Caki2 (cell line): ENCODE measurements around the gene TBL3. TPM values are rescaled to one million over a fixed set of nuclear protein-coding genes. Genes with fewer than 3 reads are reported as not detected.
"Not testable (repeated sequence)": the region's sequence is repeated elsewhere in the genome, so short reads cannot be mapped to it uniquely, and the experiment has no call there.

Experiments used
- DNase-seq: peaks from one replicate; pipeline ENCODE4 v3.0.0-alpha.2; 2015; ENCODE audit warnings: low read depth
- in situ Hi-C: cut with HindIII; loops from 2 replicates; pipeline ENCODE4 v1.10.0; 2016; ENCODE audit warnings: low sequenced_read_pairs, low pct_unique_long_range_greater_than_20kb, mixed read lengths
- total RNA-seq: library from RNA; depleted of rRNA; stranded (reverse); fragments of >200 nt; shearing (Covaris generic); gene quantifications from 2 replicates; pipeline ENCODE4 v1.2.3, GENCODE V29; 2014; ENCODE audit warnings: low replicate concordance

Gene TBL3
- total RNA-seq, 1 experiment from 2014 or later: 128 TPM

DNA sequence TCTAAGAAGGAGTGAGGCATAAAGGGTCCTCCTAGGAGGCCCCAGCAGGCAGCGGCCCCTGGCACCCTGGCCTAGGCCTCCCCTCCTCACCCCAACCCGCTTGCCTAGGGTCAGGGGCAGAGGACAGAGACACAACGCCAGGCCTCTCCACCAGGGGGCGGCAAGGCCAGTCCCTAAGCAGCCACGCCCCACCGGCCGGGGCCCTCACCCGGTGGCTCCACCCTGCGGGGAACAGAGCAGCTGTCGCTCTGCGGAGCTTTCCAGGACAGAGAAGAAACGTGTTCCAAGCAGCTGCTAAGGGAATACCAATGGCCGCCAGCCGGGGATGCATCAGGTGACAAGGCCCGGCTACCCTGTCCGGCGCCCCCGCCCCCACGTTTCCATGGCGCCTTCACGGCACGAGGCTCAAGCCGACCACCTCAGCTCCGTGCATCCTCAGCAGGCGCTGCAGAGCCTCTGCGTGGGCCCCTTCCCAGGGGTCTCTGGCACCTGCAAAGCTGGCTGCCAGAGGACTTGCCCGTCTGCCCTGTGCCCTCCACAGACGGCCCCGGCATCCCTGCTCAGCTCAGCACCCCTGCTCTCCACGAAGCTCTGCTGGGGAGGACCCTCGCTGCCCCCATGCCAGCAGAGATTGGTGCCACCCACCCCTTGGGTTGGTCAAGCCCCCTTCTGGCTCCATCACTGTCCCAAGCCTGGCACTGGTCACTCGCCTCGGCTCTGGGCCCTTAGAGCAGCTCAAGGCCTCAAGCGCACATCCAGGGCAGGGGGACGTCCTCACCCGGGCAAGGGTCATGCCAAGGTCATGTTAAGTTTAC, 32.2 kb downstream of the TBL3 start:
- in situ Hi-C loops: no loop called here
- peak; percentile 90 for DNase-seq

DNA sequence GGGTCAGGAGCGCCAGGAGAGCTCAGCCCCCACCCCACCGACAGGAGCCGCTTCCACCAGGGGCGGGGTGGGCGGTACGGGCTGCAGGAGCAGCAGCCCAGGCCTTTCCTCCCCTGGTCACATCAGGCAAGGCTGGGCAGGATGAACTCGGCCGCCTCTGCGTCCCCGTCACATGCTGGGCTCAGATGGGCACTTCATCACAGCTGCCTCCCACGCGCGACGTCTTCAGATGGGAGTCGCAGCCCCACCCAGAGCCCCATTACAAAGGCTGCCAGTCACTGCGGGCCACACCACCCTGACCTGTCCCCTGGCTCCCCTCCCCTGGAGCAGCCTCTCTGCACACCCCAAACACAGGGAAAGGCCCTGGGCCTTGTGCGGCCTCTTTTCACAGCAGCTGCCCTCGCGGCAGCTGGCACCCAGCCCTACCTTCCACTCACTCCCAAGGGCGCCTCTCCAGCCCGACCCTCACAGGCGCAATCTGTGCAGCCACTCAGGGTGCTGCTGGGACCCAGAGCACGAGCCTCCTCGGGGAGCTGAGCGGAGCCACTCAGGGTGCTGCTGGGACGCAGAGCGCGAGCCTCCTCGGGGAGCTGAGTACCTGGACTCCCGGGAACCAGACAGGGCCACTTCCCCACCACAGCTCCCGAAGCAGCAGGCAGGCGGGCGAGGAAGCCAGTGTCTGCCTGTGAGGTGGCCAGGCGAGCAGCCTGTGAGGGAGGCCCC, 33.1 kb downstream of the TBL3 start:
- in situ Hi-C loops: no loop called here
- DNase-seq: no peak

DNA sequence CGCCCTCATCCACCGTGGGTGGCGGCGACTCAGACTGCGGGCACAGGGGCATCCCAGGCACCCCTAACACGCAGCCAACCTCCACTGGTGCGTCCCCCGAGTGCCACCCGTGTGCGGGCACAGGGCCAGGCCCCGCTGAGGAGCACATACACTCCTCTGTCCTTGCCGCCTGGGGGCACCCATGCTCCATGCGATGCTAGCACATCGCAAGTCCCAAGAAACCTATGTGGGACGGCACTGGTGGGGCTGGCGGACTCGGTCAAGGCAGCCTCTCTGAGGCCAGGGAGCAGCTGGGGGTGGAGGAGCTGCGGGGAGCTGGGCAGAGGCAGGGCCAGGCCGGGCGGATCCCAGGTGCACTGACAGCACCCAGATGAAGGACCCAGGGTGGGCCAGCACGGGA, 33.8 kb downstream of the TBL3 start:
- no peak for DNase-seq
- in situ Hi-C loops: no loop called here

GRCh38 chr16:2006317-2006716, 34.5 kb downstream of the TBL3 start:
- no peak for DNase-seq
- in situ Hi-C loops: no loop called here

DNA sequence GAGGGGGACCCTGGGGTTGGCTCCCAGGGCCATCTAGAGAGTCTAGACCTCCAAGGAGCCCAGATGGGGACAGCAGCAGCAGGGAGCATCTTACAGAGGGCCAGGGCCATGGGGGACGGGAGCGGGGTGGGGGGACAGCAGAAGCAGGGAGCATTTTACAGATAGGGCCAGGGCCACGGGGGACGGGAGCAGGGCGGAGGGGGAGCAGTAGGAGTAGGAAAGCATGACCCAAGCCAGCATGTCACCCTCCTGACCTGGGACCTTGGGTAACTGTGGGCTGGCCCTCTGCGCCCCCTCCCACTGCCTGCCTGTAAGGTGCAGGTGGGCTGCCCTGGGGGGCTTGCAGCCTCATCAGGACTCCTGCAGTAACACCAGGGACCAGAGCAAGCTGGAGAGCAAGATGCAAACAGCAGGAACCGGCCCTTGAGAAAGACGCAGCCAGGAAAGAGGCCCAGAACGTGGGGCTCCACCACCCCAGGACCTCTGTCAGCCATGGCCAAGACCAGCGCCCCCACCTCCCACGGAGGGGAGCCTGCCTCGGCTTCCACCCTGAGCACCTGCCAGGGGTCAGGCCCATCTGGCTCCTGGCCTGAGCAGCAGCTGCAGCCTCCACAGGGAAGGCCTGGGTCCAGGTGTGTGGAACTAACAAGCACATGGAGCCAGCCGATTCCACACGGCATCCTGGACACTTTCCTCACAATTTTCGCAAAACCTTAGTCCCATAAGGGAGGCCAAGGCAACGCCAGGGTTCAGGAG, 35.4 kb downstream of the TBL3 start:
- DNase-seq: no peak
- in situ Hi-C loops: no loop called here

DNA sequence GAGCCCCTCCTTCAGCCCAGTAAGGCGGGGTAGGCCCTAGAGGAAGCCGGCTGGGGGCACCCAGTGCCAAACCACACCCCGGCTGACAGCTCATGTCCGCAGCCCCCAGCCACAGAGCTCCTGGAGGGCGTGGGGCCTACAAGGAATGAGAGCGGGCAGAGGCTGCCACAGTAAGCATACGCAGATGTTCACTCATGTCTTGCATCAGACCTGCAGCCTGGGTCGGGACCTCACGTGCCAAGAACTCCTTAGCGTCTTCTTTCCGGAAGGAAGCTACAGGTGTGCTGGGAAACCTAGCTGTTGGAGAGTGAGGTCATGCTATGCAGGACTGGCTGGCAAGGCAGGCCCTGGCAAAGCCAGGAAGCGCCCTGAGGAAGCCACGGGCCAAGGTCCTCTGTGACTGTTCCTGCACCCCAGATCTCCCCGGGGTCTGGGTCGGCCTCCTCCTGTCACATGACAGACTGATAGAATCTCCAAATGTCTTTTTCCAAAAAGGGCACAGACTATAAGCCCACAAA, 36.2 kb downstream of the TBL3 start:
- DNase-seq: no peak
- in situ Hi-C loops: no loop called here

DNA sequence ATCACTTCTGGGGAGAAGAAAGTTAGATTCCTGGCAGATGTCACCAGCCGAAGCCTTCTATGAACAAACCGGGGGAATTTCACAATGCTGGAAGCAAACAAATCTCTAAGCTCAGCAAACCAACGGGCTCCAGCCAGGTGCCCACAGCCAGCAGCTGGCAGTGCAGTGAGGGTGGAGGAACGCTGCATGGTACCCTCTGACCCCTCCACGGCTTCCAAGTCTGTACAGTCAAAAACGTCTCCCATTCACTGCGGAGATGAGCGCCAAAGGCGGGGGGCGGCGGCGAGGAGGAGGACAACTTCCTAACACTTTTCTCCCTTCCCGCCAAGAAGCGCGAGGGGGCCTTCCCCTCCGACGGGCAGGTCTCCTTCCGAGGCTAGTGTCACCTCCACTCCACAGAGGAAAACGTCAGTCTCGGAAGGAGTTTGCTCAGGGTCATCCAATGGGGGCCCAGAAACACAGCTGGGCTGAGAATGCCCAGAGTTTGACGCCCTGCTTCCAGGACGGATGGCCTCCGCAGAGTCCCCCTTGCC, 36.8 kb downstream of the TBL3 start:
- in situ Hi-C loops: no loop called here
- DNase-seq: no peak

DNA sequence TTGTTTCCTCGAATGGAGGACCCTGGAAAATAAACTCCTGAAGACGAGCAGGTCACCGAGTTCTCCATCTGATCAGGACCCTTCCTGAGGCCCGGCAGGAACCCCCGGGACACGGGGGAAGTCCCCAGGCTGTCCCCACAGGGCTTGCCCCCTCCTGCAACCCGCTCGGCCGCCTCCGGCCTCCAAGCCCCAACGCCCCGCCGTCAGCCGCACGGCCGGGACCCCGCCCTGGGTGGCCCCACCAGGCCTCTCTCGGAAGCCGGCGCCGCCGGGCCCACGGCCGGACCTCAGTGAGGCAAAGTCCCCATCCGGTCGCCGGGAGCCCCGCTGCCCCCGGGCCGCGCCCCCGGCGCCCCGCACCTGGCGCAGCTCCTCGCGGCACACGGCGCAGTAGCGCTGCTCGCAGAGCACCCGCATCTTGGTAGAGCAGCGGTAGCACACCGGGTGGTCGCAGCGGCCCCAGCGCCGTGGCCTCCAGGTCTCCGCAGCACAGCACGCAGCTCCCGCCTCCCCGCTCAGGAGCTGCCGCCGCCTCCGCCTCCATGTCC, 37.4 kb downstream of the TBL3 start:
- DNase-seq: no peak
- in situ Hi-C loops: no loop called here

DNA sequence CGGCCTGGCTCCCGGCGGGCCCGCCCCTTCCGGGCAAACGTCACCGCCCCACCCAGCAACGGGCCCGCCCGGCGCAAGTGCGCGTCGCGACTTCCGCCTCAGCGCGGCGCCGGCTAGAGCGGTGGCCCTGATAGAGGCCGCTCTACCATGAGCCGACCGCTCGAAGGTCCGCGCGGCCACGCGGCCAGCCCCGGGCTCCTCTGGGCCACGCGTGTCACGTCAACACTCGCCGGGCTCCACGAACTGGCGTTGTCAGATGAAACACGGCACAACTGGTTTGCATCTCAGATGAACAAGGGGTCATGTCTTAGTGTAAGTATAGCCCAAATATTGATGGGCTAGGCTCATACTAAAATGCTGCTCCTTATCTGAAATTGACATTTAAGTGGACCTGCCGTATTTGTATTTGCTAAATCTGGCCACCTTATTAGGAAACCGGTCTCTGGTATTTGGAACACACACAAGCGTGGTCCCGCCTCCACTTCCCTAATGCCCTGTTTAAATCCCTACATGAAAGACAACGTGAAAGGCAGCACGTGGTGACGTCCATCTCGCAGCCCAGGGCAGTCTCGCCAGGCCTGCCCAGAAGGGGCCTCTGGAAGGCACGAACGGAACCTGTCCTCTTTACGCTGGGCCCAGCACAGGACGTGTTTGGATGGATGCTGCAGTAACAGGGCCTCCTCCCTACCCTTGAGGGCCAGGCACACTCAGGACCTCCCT, 38.1 kb downstream of the TBL3 start, which contains the start of gene ZNF598:
TSS of gene ZNF598 (minus strand) at position 31 of the 720 bp plus-strand sequence.
- in situ Hi-C loops: no loop called here

GRCh38 chr16:2011726-2012125, 39.9 kb downstream of the TBL3 start:
- DNase-seq, in situ Hi-C loops: not testable (repeated sequence)

More for the DNA sequence above, 38.1 kb downstream of the TBL3 start, which contains the start of gene ZNF598:
- peak; percentile 84 for DNase-seq

DNA sequence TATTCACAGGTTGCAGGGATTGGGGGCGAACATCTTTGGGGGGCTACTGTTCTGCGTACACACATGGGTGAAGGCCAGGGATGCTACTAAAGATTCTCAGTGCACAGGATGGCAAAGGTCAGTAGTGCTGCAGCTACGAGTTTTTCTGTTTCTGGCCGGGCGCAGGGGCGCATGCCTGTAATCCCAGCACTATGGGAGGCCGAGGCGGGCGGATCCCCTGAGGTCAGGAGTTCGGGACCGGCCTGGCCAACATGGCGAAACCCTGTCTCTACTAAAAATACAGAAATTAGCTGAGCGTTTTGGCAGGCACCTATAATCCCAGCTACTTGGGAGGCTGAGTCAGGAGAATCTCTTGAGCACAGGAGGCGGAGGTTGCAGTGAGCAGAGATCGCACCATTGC, 41.7 kb downstream of the TBL3 start:
- DNase-seq: no peak

GRCh38 chr16:2015117-2015946, 43.5 kb downstream of the TBL3 start:
- peak; percentile 90 for DNase-seq
- in situ Hi-C loops: no loop called here

More for the DNA sequence above, 41.7 kb downstream of the TBL3 start:
- in situ Hi-C loops: no loop called here

- in situ Hi-C loops: no loop called here
- DNase-seq: no peak
These were observed 44.0 kb downstream of the TBL3 start for GRCh38 chr16:2015947-2016208.

GRCh38 chr16:2016407-2016922, 44.6 kb downstream of the TBL3 start:
- in situ Hi-C loops: no loop called here
- no peak for DNase-seq

DNA sequence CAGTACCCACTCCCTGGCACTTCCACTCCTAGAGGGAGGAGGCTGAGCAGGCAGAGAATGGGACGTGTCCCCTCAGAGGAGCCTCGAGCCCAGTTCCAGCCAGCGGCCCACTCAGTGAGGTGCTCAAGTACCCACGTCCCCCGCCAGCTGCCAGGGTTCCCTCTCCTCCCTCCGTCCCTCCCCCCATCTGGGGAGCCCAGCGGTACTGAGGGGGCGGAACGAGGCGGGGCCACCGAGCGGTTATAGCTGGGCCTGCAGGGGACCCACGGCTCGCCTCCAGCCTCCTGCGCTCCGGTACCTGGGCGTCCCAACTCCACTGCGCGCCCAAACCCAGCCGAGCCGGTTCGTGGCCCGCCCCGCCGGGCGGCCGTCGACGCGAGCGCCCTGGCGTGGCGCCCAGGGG, 47.7 kb downstream of the TBL3 start, which contains the start of gene NPW:
TSS of gene NPW (plus strand) at position 268 of the 403 bp plus-strand sequence.
- in situ Hi-C loops: no loop called here
- DNase-seq: no peak

DNA sequence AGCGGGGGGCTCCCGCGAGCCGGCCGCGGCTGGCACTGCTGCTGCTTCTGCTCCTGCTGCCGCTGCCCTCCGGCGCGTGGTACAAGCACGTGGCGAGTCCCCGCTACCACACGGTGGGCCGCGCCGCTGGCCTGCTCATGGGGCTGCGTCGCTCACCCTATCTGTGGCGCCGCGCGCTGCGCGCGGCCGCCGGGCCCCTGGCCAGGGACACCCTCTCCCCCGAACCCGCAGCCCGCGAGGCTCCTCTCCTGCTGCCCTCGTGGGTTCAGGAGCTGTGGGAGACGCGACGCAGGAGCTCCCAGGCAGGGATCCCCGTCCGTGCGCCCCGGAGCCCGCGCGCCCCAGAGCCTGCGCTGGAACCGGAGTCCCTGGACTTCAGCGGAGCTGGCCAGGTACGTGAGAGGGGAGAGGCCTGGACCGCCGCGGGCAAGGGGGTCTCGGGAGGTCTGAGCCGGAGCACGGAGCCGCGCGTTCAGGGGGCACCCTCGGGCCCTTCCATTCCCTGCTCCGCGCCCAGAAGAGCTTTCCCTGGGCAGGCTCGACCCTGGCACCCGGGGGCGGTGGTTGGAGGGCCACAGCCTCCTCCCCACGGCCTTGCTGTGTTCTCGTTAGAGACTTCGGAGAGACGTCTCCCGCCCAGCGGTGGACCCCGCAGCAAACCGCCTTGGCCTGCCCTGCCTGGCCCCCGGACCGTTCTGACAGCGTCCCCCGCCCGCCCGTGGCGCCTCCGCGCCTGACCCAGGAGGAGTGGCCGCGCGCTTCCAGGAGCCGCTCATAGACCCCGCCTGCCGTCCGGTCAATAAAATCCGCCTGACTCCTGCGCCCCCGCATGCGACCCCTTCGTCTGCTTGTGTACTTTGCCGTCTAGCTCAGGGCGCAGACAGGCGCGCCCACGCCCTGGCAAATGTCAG, 48.3 kb downstream of the TBL3 start:
- in situ Hi-C loops: no loop called here
- no peak for DNase-seq
